Mesothelial cell of epicardium (in vitro differentiated cells): Measurements from ENCODE around the gene OMP. TPM values are rescaled to one million over a fixed set of nuclear protein-coding genes. Genes with fewer than 3 reads are reported as not detected.

Experiments used
- DNase-seq, 2 experiments: peaks; one replicate each; pipeline ENCODE4 v3.0.0; 2021; ENCODE audit warnings: low spot score in 2 of 2; ENCODE audit not compliant: unreplicated experiment in 2 of 2
- H3K27ac Mint-ChIP-seq: 2 replicates; pipeline ENCODE4 v1.8.0; 2021; ENCODE audit warnings: mixed read lengths
- H3K27me3 Mint-ChIP-seq: 2 replicates; pipeline ENCODE4 v1.8.0; 2021; ENCODE audit warnings: low read depth, mixed read lengths
- H3K36me3 Mint-ChIP-seq: 2 replicates; pipeline ENCODE4 v1.8.0; 2021; ENCODE audit warnings: mixed read lengths
- H3K4me1 Mint-ChIP-seq: 2 replicates; pipeline ENCODE4 v1.8.0; 2021; ENCODE audit warnings: mixed read lengths
- H3K4me3 Mint-ChIP-seq: 2 replicates; pipeline ENCODE4 v1.8.0; 2021; ENCODE audit warnings: mild to moderate bottlenecking, moderate library complexity, mixed read lengths
- H3K9me3 Mint-ChIP-seq: 2 replicates; pipeline ENCODE4 v1.8.0; 2021; ENCODE audit warnings: mixed read lengths
- CTCF ChIP-seq: fragments of 200-600 bp; sonication (generic); IDR thresholded peaks from one replicate; pipeline ENCODE4 v1.5.0; 2021; ENCODE audit warnings: antibody characterized with exemption; ENCODE audit not compliant: unreplicated experiment
- total RNA-seq: library from RNA; stranded (reverse); gene quantifications from 3 replicates; pipeline ENCODE4 v1.2.1, GENCODE V29; 2021

The OMP gene
- total RNA-seq, 1 donor from 2014 or later, result 1.5 TPM

GRCh38 chr11:77123591-77123990 is 21.0 kb downstream of the OMP start:
- Mint-ChIP-seq H3K4me1 (peaks cover 22% of the 10 kb centered on the region), H3K4me3 (no peak overlapping the region), H3K9me3 (no peaks in the 10 kb centered on the region), H3K27ac (no peak overlapping the region), H3K36me3 (peaks cover 18% of the 10 kb centered on the region), H3K27me3 (no peaks in the 10 kb centered on the region)
- DNase-seq, result no peak
- no peak for TF ChIP-seq CTCF

- Mint-ChIP-seq H3K4me1 (peaks cover 22% of the 10 kb centered on the region), H3K9me3 (no peaks in the 10 kb centered on the region), H3K4me3 (no peak overlapping the region), H3K36me3 (peaks cover 18% of the 10 kb centered on the region), H3K27me3 (no peaks in the 10 kb centered on the region), H3K27ac (no peak overlapping the region)
- no peak for DNase-seq
- no peak for TF ChIP-seq CTCF
Measured at GRCh38 chr11:77124041-77124440, 21.4 kb downstream of the OMP start.

- Mint-ChIP-seq H3K27ac (no peak overlapping the region), H3K36me3 (peaks cover 18% of the 10 kb centered on the region), H3K27me3 (no peaks in the 10 kb centered on the region), H3K4me3 (no peak overlapping the region), H3K9me3 (no peaks in the 10 kb centered on the region), H3K4me1 (peaks cover 22% of the 10 kb centered on the region)
- DNase-seq, result no peak
- no peak for TF ChIP-seq CTCF
Measured at GRCh38 chr11:77124488-77124887, 21.8 kb downstream of the OMP start.

GRCh38 chr11:77125191-77125590 is 22.6 kb downstream of the OMP start:
- no peak for DNase-seq
- H3K27ac Mint-ChIP-seq, result peak overlapping the region; percentile 71
- no peaks in the 10 kb centered on the region for H3K27me3 Mint-ChIP-seq
- peaks cover 22% of the 10 kb centered on the region for H3K4me1 Mint-ChIP-seq
- H3K4me3 Mint-ChIP-seq, result no peak overlapping the region
- peaks cover 18% of the 10 kb centered on the region for H3K36me3 Mint-ChIP-seq
- TF ChIP-seq CTCF, result no peak
- no peaks in the 10 kb centered on the region for H3K9me3 Mint-ChIP-seq

GRCh38 chr11:77125695-77126094 is 23.1 kb downstream of the OMP start:
- peaks cover 22% of the 10 kb centered on the region for H3K4me1 Mint-ChIP-seq
- H3K27me3 Mint-ChIP-seq, result no peaks in the 10 kb centered on the region
- no peak for DNase-seq
- no peak overlapping the region for H3K27ac Mint-ChIP-seq
- H3K9me3 Mint-ChIP-seq, result no peaks in the 10 kb centered on the region
- TF ChIP-seq CTCF, result no peak
- H3K36me3 Mint-ChIP-seq, result peaks cover 13% of the 10 kb centered on the region
- no peak overlapping the region for H3K4me3 Mint-ChIP-seq

- Mint-ChIP-seq H3K27ac (no peak overlapping the region), H3K27me3 (no peaks in the 10 kb centered on the region), H3K4me3 (peak overlapping the region; percentile 55), H3K4me1 (peaks cover 24% of the 10 kb centered on the region), H3K36me3 (peaks cover 9% of the 10 kb centered on the region), H3K9me3 (no peaks in the 10 kb centered on the region)
- DNase-seq, result no peak
- no peak for TF ChIP-seq CTCF
Measured at GRCh38 chr11:77126156-77126775, 23.6 kb downstream of the OMP start.
